Hepatocyte (in vitro differentiated cells): Measurements from ENCODE around the gene PCGF2.

Source experiments
- EZH2 ChIP-seq: fragments of 200-600 bp; sonication (generic); IDR thresholded peaks from 2 replicates; pipeline ENCODE4 v1.6.1; 2016; ENCODE audit warnings: antibody characterized with exemption, mild to moderate bottlenecking, borderline replicate concordance
- EZH2phosphoT487 ChIP-seq: fragments of 200-600 bp; sonication (generic); IDR thresholded peaks from one replicate; pipeline ENCODE4 v1.6.1; 2018; ENCODE audit warnings: antibody characterized with exemption, mild to moderate bottlenecking, low read depth, moderate library complexity; ENCODE audit not compliant: unreplicated experiment, severe bottlenecking
- TF ChIP-seq, protein P1 (sequence below): fragments of 200-600 bp; sonication (generic); IDR thresholded peaks from 2 replicates; pipeline ENCODE4 v1.5.1; 2016; ENCODE audit warnings: antibody characterized with exemption, mild to moderate bottlenecking; ENCODE audit not compliant: poor library complexity

DNA sequence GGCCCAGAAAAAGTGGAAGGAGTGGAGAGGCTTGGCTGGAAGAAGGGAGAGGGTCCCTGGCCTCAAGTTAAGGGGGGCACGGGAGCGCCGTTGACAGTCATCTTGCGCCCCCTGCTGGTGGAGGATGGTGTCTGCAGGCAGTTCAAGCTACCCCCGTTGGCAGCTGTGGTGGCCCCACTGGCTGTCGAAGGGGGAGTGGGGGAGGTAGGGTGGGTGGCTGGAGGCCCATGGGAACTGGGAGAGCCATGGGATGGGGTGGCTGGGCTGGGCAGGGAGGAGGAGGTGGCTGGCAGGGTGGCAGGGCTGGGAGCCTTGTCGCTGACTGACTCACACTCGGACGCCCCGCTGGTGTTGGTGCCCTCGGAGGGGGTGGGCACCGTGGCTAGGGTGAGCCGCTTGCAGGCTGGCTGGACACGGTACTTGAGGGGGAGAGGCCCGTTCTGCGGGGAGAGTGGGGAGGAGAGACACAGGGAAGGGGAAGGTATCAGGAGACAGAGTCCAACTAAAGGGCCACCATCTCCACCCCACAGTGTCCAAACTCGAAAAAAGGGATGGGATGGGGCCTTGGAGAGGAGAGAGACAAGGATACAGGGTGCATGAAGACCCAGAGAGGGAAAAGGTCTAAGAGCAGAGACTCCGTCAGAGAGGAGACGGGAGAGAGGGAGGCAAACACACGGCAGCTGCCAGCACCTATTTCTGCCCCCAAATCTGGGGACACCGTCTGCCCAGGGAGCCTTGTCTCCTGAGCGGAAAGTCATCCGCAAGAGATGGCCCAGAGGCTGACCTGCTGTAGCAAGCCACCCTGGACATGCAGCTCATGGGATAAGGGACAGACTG is 12.8 kb downstream of the PCGF2 start:
- TF ChIP-seq, protein P1, sequence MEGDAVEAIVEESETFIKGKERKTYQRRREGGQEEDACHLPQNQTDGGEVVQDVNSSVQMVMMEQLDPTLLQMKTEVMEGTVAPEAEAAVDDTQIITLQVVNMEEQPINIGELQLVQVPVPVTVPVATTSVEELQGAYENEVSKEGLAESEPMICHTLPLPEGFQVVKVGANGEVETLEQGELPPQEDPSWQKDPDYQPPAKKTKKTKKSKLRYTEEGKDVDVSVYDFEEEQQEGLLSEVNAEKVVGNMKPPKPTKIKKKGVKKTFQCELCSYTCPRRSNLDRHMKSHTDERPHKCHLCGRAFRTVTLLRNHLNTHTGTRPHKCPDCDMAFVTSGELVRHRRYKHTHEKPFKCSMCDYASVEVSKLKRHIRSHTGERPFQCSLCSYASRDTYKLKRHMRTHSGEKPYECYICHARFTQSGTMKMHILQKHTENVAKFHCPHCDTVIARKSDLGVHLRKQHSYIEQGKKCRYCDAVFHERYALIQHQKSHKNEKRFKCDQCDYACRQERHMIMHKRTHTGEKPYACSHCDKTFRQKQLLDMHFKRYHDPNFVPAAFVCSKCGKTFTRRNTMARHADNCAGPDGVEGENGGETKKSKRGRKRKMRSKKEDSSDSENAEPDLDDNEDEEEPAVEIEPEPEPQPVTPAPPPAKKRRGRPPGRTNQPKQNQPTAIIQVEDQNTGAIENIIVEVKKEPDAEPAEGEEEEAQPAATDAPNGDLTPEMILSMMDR: peak; percentile 98
- TF ChIP-seq EZH2 (no peak), EZH2phosphoT487 (no peak)
